ENCODE data around the gene CHKA. TPM values are rescaled to one million over a fixed set of nuclear protein-coding genes. Genes with fewer than 3 reads are reported as not detected.

The CHKA gene
- total RNA-seq, 3 donors from 2014 or later = 44.1 to 74.4 (median 58.5) TPM

DNA sequence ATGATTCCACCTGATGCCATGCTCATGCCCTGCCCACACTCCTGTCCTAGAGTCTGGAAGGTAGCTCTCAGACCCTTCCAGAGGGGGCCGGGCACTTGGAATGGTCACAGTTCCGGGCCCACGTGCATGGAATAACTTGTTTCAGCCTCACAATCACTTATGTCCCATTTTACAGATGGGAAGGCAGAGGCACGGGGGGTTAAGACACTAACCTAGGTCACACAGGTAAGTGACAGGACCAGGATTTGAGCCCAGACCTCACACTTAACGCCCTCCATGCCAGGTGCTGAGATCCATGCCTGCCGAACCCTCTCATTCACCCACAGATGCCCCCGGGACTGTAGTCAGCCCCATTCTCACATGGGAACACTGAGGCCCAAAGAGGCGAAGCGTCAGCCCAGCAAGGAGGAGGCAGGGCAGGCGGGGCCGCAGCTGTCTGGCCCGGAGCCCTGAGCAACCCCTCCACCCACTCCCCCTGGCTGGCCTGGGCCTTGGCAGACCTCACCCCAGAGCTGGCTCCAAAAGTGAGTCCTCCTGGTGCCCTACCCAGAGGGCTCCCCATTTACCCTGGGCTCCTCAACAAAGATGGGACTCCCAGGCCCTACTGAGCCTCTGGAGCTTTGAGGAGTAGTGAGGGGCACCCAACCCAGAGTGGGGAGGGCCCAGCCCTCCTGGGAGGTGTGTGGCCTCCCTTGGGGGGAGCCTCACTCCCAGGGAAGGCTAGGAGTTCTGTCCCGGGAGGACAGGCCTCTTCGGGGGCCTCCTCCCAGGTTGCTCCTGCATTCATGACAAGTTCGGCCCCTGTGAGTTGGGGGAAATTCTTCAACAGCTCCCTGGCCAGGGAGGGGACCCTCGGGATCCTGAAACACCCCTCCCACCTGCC, 113.4 kb downstream of the CHKA start:
- intact Hi-C loops (cut with DNase I, micrococcal nuclease) = no loop called here
- ATAC-seq = no peak
- TF ChIP-seq, protein P1, sequence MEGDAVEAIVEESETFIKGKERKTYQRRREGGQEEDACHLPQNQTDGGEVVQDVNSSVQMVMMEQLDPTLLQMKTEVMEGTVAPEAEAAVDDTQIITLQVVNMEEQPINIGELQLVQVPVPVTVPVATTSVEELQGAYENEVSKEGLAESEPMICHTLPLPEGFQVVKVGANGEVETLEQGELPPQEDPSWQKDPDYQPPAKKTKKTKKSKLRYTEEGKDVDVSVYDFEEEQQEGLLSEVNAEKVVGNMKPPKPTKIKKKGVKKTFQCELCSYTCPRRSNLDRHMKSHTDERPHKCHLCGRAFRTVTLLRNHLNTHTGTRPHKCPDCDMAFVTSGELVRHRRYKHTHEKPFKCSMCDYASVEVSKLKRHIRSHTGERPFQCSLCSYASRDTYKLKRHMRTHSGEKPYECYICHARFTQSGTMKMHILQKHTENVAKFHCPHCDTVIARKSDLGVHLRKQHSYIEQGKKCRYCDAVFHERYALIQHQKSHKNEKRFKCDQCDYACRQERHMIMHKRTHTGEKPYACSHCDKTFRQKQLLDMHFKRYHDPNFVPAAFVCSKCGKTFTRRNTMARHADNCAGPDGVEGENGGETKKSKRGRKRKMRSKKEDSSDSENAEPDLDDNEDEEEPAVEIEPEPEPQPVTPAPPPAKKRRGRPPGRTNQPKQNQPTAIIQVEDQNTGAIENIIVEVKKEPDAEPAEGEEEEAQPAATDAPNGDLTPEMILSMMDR (IDR thresholded peaks at IDR 0.05) = no peak
- peak in 2 of 3 donors; percentile 10 to 31 for DNase-seq
- Histone ChIP-seq H3K4me3 (no peak overlapping the region), H3K4me1 (ENCODE audit: low read depth) (peaks cover 43% of the 10 kb centered on the region), H3K9me3 (no peaks in the 10 kb centered on the region), H3K36me3 (ENCODE audit: low read depth) (no peaks in the 10 kb centered on the region)

DNA sequence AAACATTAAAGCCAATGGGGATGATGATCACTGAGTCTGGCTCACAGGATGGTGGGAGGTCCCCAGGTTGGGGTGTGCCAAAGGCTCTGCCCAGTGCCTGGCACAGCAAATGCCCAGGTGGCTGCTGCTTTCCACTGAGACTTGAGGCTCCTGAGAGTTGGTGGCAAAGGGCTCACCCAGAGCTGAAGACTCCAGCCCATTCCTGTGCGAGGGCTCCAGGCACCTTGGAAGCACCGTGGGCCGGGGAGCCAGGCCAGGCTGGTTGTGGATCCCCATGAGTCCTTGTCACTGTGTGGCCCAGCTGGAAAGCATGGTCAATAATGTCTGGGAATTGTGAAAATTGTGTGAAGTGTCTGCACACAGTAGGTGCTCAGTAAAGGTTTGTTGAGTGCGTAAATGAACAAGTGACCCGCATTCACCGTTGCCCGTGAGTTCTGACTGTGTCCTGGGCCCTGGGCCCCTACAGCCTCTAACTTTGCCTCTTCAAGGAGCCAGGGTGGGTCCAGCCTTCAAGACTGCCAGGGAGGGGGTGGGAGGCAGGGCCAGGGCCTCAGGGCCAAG, 114.5 kb downstream of the CHKA start:
- H3K4me1 ChIP-seq (ENCODE audit: low read depth) = peaks cover 45% of the 10 kb centered on the region
- no peaks in the 10 kb centered on the region for H3K36me3 ChIP-seq (ENCODE audit: low read depth)
- no peak overlapping the region for H3K4me3 ChIP-seq
- no peak for ATAC-seq
- intact Hi-C loops (cut with DNase I, micrococcal nuclease) = no loop called here
- TF ChIP-seq, protein P1 (IDR thresholded peaks at IDR 0.05) = no peak
- H3K9me3 ChIP-seq = no peaks in the 10 kb centered on the region
- DNase-seq = peak in 2 of 3 donors; percentile 4 to 22

DNA sequence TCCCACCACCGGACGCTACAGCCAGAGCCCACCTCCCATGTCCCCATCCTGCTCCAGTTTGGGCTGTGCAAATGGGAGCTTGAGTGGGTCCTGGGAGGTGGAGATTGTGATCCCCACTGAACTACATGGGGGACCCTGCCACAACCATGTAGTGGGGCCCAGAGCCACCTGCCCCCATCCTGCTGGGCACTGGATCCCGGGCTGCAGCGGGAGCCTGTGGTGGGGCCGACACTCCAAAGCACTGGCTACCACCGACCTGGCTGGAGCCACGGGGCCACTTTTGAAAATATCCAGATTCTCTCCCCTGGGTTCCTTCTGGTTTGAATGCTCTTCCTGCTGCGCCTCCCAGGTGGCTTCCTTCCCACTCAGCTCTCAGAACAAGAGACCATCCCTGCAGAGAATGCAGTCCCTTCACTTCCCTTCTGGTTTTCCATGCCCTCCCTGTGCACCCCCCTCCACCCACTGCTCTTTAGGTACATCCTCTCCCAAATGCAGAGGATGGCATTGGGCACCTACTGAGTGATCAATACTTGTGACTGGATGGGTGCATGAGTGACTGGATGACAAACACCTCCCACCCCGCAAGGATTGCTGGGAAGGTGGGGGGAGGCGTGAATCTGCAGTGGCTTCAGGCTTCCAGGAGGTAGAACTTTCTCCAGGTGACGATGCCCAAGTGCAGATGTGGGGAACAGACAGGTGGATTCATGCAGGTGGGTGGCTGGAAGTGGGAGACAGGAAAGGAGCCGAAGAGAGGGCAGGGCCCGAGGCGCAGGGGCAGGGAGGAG, 116.4 kb downstream of the CHKA start:
- no peak for ATAC-seq
- intact Hi-C loops (cut with DNase I, micrococcal nuclease) = no loop called here
- H3K4me3 ChIP-seq = no peak overlapping the region

DNA sequence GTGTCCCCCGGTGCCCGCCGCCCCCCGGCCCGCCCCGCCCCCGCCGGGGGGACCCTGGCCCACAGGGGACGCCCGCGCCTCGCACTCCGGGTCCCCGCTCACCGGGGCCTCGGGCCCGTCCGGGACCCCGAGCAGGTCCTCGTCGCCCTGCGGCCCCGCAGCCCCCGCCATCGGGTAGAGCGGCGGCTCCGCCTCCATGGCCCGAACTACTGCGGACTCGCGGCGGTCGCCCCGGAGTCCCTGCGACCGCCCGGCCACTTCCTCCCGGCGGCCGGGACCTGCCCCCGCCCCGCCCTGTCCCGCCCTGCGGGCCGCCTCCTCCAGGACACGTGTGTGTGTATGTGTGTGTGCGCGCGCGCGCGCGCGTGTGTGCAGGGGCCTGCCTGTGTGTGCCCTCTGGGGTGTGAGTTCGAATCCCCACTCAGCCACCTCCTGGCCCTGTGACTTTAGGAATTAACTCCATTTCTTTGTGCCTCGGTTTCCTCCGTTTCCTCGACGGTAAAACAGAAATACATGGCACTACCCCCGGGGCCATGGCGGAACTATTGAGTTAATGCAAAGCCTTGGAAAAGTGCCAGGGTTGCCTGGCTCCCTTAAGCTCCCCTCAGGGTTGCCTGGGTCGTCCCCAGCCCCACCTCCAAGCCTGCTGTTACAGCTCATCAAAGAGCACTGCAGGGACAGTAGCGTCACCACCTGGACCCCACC, 117.2 kb downstream of the CHKA start, which contains the start of gene UNC93B1:
Gene UNC93B1, minus strand, starts transcription at position 252 of the 705 bp plus-strand sequence. Its CDS starts 54 bp downstream, at position 198.
- TF ChIP-seq, protein P1 (IDR thresholded peaks at IDR 0.05) = no peak
- intact Hi-C loops (cut with DNase I, micrococcal nuclease) = no loop called here
- DNase-seq (peak; percentile 96 to 97 (median 97)), ATAC-seq (peak; percentile 88)
- no peaks in the 10 kb centered on the region for H3K9me3 ChIP-seq
- no peaks in the 10 kb centered on the region for H3K36me3 ChIP-seq (ENCODE audit: low read depth)
- H3K4me1 ChIP-seq (ENCODE audit: low read depth) = peaks cover 23% of the 10 kb centered on the region
- peak within 1 kb of the TSS; percentile 77 for H3K4me3 ChIP-seq

More for the DNA sequence above, 116.4 kb downstream of the CHKA start:
- H3K4me1 ChIP-seq (ENCODE audit: low read depth) = peaks cover 31% of the 10 kb centered on the region
- TF ChIP-seq, protein P1 (IDR thresholded peaks at IDR 0.05) = no peak
- peak in 2 of 3 donors; percentile 7 to 26 for DNase-seq
- H3K36me3 ChIP-seq (ENCODE audit: low read depth) = no peaks in the 10 kb centered on the region
- H3K9me3 ChIP-seq = no peaks in the 10 kb centered on the region

All from mucosa of descending colon (tissue), 3 donors.